ENCODE results near the gene ELAPOR2.
"Not testable (repeated sequence)": the region's sequence is repeated elsewhere in the genome, so short reads cannot be mapped to it uniquely, and the experiment has no call there.

ELAPOR2 gene

GRCh38 chr7:87058744-87059524 lies 520 bp downstream of the ELAPOR2 start:
- Histone ChIP-seq H3K4me3 (ENCODE audit: low read depth, low read length) (peak overlapping the region; percentile 49), H3K36me3 (ENCODE audit: control insufficient read depth, insufficient read depth, low read length) (no peaks in the 10 kb centered on the region), H3K9ac (no peak overlapping the region), H3K79me2 (no peaks in the 10 kb centered on the region), H3K27ac (peak overlapping the region; percentile 34), H3K4me1 (no peaks in the 10 kb centered on the region), H3K27me3 (ENCODE audit: control insufficient read depth, insufficient read depth, low read length) (no peaks in the 10 kb centered on the region), H3K4me2 (ENCODE audit: low read length) (peak overlapping the region; percentile 92), H3K9me3 (ENCODE audit: control insufficient read depth, low read length) (no peaks in the 10 kb centered on the region), H2AFZ (peak overlapping the region; percentile 86)
- no peak for TF ChIP-seq CTCF (IDR thresholded peaks at IDR 0.05)

GRCh38 chr7:87057210-87057609 lies 2.2 kb downstream of the ELAPOR2 start:
- H3K9ac ChIP-seq = no peak overlapping the region
- H3K27me3 ChIP-seq (ENCODE audit: control insufficient read depth, insufficient read depth, low read length) = no peaks in the 10 kb centered on the region
- H3K27ac ChIP-seq = no peak overlapping the region
- H2AFZ ChIP-seq = no peak overlapping the region
- no peak for TF ChIP-seq CTCF (IDR thresholded peaks at IDR 0.05)
- no peak overlapping the region for H3K4me3 ChIP-seq (ENCODE audit: low read depth, low read length)
- H3K36me3 ChIP-seq (ENCODE audit: control insufficient read depth, insufficient read depth, low read length) = no peaks in the 10 kb centered on the region
- no peak overlapping the region for H3K4me2 ChIP-seq (ENCODE audit: low read length)
- no peaks in the 10 kb centered on the region for H3K9me3 ChIP-seq (ENCODE audit: control insufficient read depth, low read length)
- H3K4me1 ChIP-seq = no peaks in the 10 kb centered on the region
- H3K79me2 ChIP-seq = no peaks in the 10 kb centered on the region

- H3K9ac ChIP-seq = no peak overlapping the region
These were observed 3.1 kb downstream of the ELAPOR2 start for GRCh38 chr7:87056346-87056745.

GRCh38 chr7:87048839-87049238 lies 10.6 kb downstream of the ELAPOR2 start:
- TF ChIP-seq CTCF (IDR thresholded peaks at IDR 0.05) = no peak
- peaks cover 11% of the 10 kb centered on the region for H3K79me2 ChIP-seq
- H3K36me3 ChIP-seq (ENCODE audit: control insufficient read depth, insufficient read depth, low read length) = no peaks in the 10 kb centered on the region
- no peak overlapping the region for H3K4me2 ChIP-seq (ENCODE audit: low read length)
- H2AFZ ChIP-seq = no peak overlapping the region
- H3K4me1 ChIP-seq = no peaks in the 10 kb centered on the region
- H3K9me3 ChIP-seq (ENCODE audit: control insufficient read depth, low read length) = no peaks in the 10 kb centered on the region
- H3K9ac ChIP-seq = no peak overlapping the region
- H3K27ac ChIP-seq = no peak overlapping the region
- H3K4me3 ChIP-seq (ENCODE audit: low read depth, low read length) = no peak overlapping the region
- no peaks in the 10 kb centered on the region for H3K27me3 ChIP-seq (ENCODE audit: control insufficient read depth, insufficient read depth, low read length)

More at GRCh38 chr7:87056346-87056745, 3.1 kb downstream of the ELAPOR2 start:
- Histone ChIP-seq H3K27me3 (ENCODE audit: control insufficient read depth, insufficient read depth, low read length) (no peaks in the 10 kb centered on the region), H3K36me3 (ENCODE audit: control insufficient read depth, insufficient read depth, low read length) (no peaks in the 10 kb centered on the region), H3K79me2 (no peaks in the 10 kb centered on the region), H3K4me3 (ENCODE audit: low read depth, low read length) (no peak overlapping the region), H3K4me2 (ENCODE audit: low read length) (no peak overlapping the region), H3K9me3 (ENCODE audit: control insufficient read depth, low read length) (no peaks in the 10 kb centered on the region), H3K4me1 (no peaks in the 10 kb centered on the region), H3K27ac (no peak overlapping the region), H2AFZ (no peak overlapping the region)
- TF ChIP-seq CTCF (IDR thresholded peaks at IDR 0.05) = no peak

- no peaks in the 10 kb centered on the region for H3K4me1 ChIP-seq
- H3K27me3 ChIP-seq (ENCODE audit: control insufficient read depth, insufficient read depth, low read length) = no peaks in the 10 kb centered on the region
- H3K27ac ChIP-seq = no peak overlapping the region
- H3K9ac ChIP-seq = no peak overlapping the region
- no peak overlapping the region for H3K4me2 ChIP-seq (ENCODE audit: low read length)
- no peaks in the 10 kb centered on the region for H3K9me3 ChIP-seq (ENCODE audit: control insufficient read depth, low read length)
- no peaks in the 10 kb centered on the region for H3K36me3 ChIP-seq (ENCODE audit: control insufficient read depth, insufficient read depth, low read length)
- peaks cover 11% of the 10 kb centered on the region for H3K79me2 ChIP-seq
- no peak for TF ChIP-seq CTCF (IDR thresholded peaks at IDR 0.05)
- H3K4me3 ChIP-seq (ENCODE audit: low read depth, low read length) = no peak overlapping the region
- H2AFZ ChIP-seq = no peak overlapping the region
These were observed 13.0 kb downstream of the ELAPOR2 start for GRCh38 chr7:87046456-87046855.

- H3K4me3 ChIP-seq (ENCODE audit: low read depth, low read length); H3K36me3 ChIP-seq (ENCODE audit: control insufficient read depth, insufficient read depth, low read length); H2AFZ ChIP-seq; H3K79me2 ChIP-seq; H3K9me3 ChIP-seq (ENCODE audit: control insufficient read depth, low read length); H3K9ac ChIP-seq; H3K27ac ChIP-seq; H3K27me3 ChIP-seq (ENCODE audit: control insufficient read depth, insufficient read depth, low read length); H3K4me1 ChIP-seq; H3K4me2 ChIP-seq (ENCODE audit: low read length): not testable (repeated sequence)
These were observed 14.7 kb downstream of the ELAPOR2 start for GRCh38 chr7:87044713-87045112.

GRCh38 chr7:87041586-87041985 lies 17.9 kb downstream of the ELAPOR2 start:
- H3K27ac ChIP-seq; H3K9me3 ChIP-seq (ENCODE audit: control insufficient read depth, low read length); H3K27me3 ChIP-seq (ENCODE audit: control insufficient read depth, insufficient read depth, low read length); H3K79me2 ChIP-seq; H3K4me2 ChIP-seq (ENCODE audit: low read length); H3K36me3 ChIP-seq (ENCODE audit: control insufficient read depth, insufficient read depth, low read length); H3K4me3 ChIP-seq (ENCODE audit: low read depth, low read length); H2AFZ ChIP-seq; H3K4me1 ChIP-seq; H3K9ac ChIP-seq: not testable (repeated sequence)

Measured in parathyroid adenoma (tissue), 2 donors.